SK-N-SH (cell line): ENCODE measurements around the gene MAML3. TPM values are rescaled to one million over a fixed set of nuclear protein-coding genes. Genes with fewer than 3 reads are reported as not detected.
A peak's percentile ranks its signal among the peaks of the same experiment; 100 is the strongest.

Source experiments
- CTCF ChIA-PET: fragments of 300-600, 350-600 bp; formaldehyde crosslinking; extraction: SDS; loops from one replicate; lab custom pipeline; 2021; lab: Yijun Ruan, JAX
- POLR2A ChIA-PET: fragments of 350-600 bp; sonication (Branson Sonifier 250); formaldehyde crosslinking; extraction: SDS; loops from one replicate; lab custom pipeline; 2020; ENCODE audit warnings: antibody characterized with exemption, inconsistent platforms; lab: Yijun Ruan, JAX
- DNase-seq: peaks from one replicate; pipeline ENCODE4 v3.0.0; 2012
- H2AFZ ChIP-seq: fragments of 200-600 bp; sonication (generic); 2 replicates; pipeline ENCODE4 v1.8.1; 2016; ENCODE audit warnings: antibody characterized with exemption, mild to moderate bottlenecking, low read depth
- H3F3A ChIP-seq: fragments of 200-600 bp; sonication (generic); replicated peaks from 2 replicates; pipeline ENCODE3; 2016; ENCODE audit warnings: antibody characterized with exemption, mild to moderate bottlenecking; ENCODE audit not compliant: insufficient read depth
- H3K27ac ChIP-seq, 2 experiments: fragments of 200-500 bp in 1 of 2; fragments of 200-600 bp in 1 of 2; sonication (Bioruptor generic) in 1 of 2; sonication (generic), shearing (Covaris generic) in 1 of 2; 2 replicates each; pipeline versions ENCODE4 v1.5.1 to v1.6.1; 2014 to 2016; ENCODE audit warnings: low read depth in 2 of 2, inconsistent platforms in 1 of 2, low read length in 1 of 2, mild to moderate bottlenecking in 1 of 2, mixed read lengths in 1 of 2
- H3K27me3 ChIP-seq: fragments of 200-600 bp; sonication (generic), shearing (Covaris generic); 2 replicates; pipeline ENCODE4 v1.6.1; 2016; ENCODE audit warnings: mixed run types; ENCODE audit not compliant: insufficient read depth
- H3K36me3 ChIP-seq, 2 experiments: fragments of 200-500 bp in 1 of 2; fragments of 200-600 bp in 1 of 2; sonication (Bioruptor generic) in 1 of 2; sonication (generic) in 1 of 2; replicated peaks in 1 of 2; 2 replicates each; pipeline versions ENCODE3 to v1.5.1; 2014 to 2016; ENCODE audit warnings: low read length in 1 of 2, mild to moderate bottlenecking in 1 of 2; ENCODE audit not compliant: insufficient read depth in 2 of 2, control insufficient read depth in 1 of 2
- H3K4me1 ChIP-seq, 2 experiments: fragments of 200-500 bp in 1 of 2; fragments of 200-600 bp in 1 of 2; sonication (Bioruptor generic) in 1 of 2; sonication (generic), shearing (Covaris generic) in 1 of 2; 2 replicates each; pipeline versions ENCODE4 v1.5.1 to v1.6.1; 2014 to 2016; ENCODE audit warnings: low read depth in 1 of 2, low read length in 1 of 2, mixed run types in 1 of 2; ENCODE audit not compliant: insufficient read depth in 2 of 2, control insufficient read depth in 1 of 2
- H3K4me2 ChIP-seq: fragments of 200-600 bp; sonication (generic), shearing (Covaris generic); 2 replicates; pipeline ENCODE4 v1.6.1; 2017; ENCODE audit warnings: mixed run types
- H3K4me3 ChIP-seq, 2 experiments: fragments of 200-500 bp in 1 of 2; fragments of 200-600 bp in 1 of 2; sonication (Bioruptor generic) in 1 of 2; sonication (generic), shearing (Covaris generic) in 1 of 2; 2 replicates each; pipeline versions ENCODE4 v1.5.1 to v1.8.1; 2014 to 2016; ENCODE audit warnings: low read depth in 2 of 2, inconsistent platforms in 1 of 2, low read length in 1 of 2, mild to moderate bottlenecking in 1 of 2, mixed read lengths in 1 of 2, moderate library complexity in 1 of 2
- H3K79me2 ChIP-seq: fragments of 200-600 bp; sonication (generic); 2 replicates; pipeline ENCODE4 v1.8.1; 2017; ENCODE audit warnings: mild to moderate bottlenecking; ENCODE audit not compliant: insufficient read depth
- H3K9ac ChIP-seq: fragments of 200-600 bp; sonication (generic); 2 replicates; pipeline ENCODE4 v1.6.1; 2017; ENCODE audit warnings: mixed run types
- H3K9me2 ChIP-seq: fragments of 200-600 bp; sonication (generic); 2 replicates; pipeline ENCODE4 v1.6.1; 2017; ENCODE audit warnings: mixed run types
- H3K9me3 ChIP-seq: fragments of 200-600 bp; sonication (generic); 2 replicates; pipeline ENCODE4 v1.6.1; 2017; ENCODE audit warnings: mixed run types, mild to moderate bottlenecking, moderate library complexity
- H4K20me1 ChIP-seq: fragments of 200-600 bp; sonication (generic); 2 replicates; pipeline ENCODE4 v1.6.1; 2017; ENCODE audit warnings: mild to moderate bottlenecking, mixed run types; ENCODE audit not compliant: insufficient read depth
- ELF1 ChIP-seq: IDR thresholded peaks from 2 replicates; pipeline ENCODE4 v1.4.0; 2012
- EZH2phosphoT487 ChIP-seq: fragments of 200-600 bp; sonication (generic); IDR thresholded peaks from 2 replicates; pipeline ENCODE4 v1.6.1; 2017; ENCODE audit warnings: low read depth, mixed run types, mild to moderate bottlenecking, antibody characterized with exemption, moderate library complexity, borderline replicate concordance
- FOSL2 ChIP-seq: IDR thresholded peaks from 2 replicates; pipeline ENCODE4 v1.4.0; 2012; ENCODE audit warnings: low read depth, mild to moderate bottlenecking, moderate library complexity, borderline replicate concordance
- GATA2 ChIP-seq: sonication (generic); formaldehyde crosslinking; IDR thresholded peaks from 2 replicates; pipeline ENCODE4 v1.5.0; 2020; ENCODE audit warnings: mild to moderate bottlenecking, missing genetic modification reagents
- MXI1 ChIP-seq: IDR thresholded peaks from 2 replicates; pipeline ENCODE4 v1.6.1; 2012; ENCODE audit warnings: mild to moderate bottlenecking, low read depth, low read length, improper control_type of control experiment
- NFIC ChIP-seq: IDR thresholded peaks from 2 replicates; pipeline ENCODE4 v1.4.0; 2012; ENCODE audit warnings: borderline replicate concordance
- REST ChIP-seq: IDR thresholded peaks from 2 replicates; pipeline ENCODE4 v1.6.1; 2012; ENCODE audit warnings: mild to moderate bottlenecking, low read depth, low read length, moderate library complexity
- RXRA ChIP-seq: IDR thresholded peaks from 2 replicates; pipeline ENCODE4 v1.4.0; 2012; ENCODE audit warnings: low read depth, mild to moderate bottlenecking, borderline replicate concordance
- TEAD4 ChIP-seq: IDR thresholded peaks from 2 replicates; pipeline ENCODE4 v1.4.0; 2012; ENCODE audit warnings: mild to moderate bottlenecking, borderline replicate concordance; ENCODE audit not compliant: insufficient read depth
- WGBS: methylation state at CpG from one replicate; pipeline ENCODE4 v1.1.6; 2017; ENCODE audit warnings: low lambda C conversion rate; 5-methylcytosine and 5-hydroxymethylcytosine counted together
- polyA plus RNA-seq, 3 experiments: library from polyadenylated mRNA; depleted of rRNA; stranded (reverse); fragments of >200 nt; gene quantifications; 2 replicates each; pipeline ENCODE4 v1.2.3, GENCODE V29; 2012
- TF ChIP-seq, protein P1 (sequence below): fragments of 200-600 bp; sonication (generic); IDR thresholded peaks from 2 replicates; pipeline ENCODE4 v1.6.1; 2017; ENCODE audit warnings: antibody characterized with exemption, mild to moderate bottlenecking, moderate library complexity
- TF ChIP-seq, protein P2 (sequence below): IDR thresholded peaks from 2 replicates; pipeline ENCODE4 v1.4.0; 2012; ENCODE audit warnings: low read depth, borderline replicate concordance

The MAML3 gene
- polyA plus RNA-seq, 1 of the 3 experiments (the other 2 are of a cell fraction): 5.3 TPM

GRCh38 chr4:140084385-140084784 lies 69.6 kb downstream of the MAML3 start:
- WGBS: 82% methylated on average over 5 of the region's 5 CpGs
- ChIA-PET POLR2A (no interaction called here), CTCF (no interaction called here)
- Histone ChIP-seq H3K36me3 (no peaks in the 10 kb centered on the region), H3K4me2 (no peak overlapping the region), H3K9me2 (no peaks in the 10 kb centered on the region), H2AFZ (no peak overlapping the region), H3F3A (no peaks in the 10 kb centered on the region), H3K4me1 (peaks cover 0 to 40% of the 10 kb centered on the region in 2 experiments; a peak in 2 of 4 replicates), H3K27me3 (no peaks in the 10 kb centered on the region), H3K9ac (no peak overlapping the region), H3K27ac (peak overlapping the region in 1 of 2 experiments; percentile 55; a peak in 2 of 4 replicates), H4K20me1 (no peaks in the 10 kb centered on the region), H3K4me3 (no peak overlapping the region), H3K79me2 (no peaks in the 10 kb centered on the region; the same call in 1 of the 2 replicates), H3K9me3 (no peaks in the 10 kb centered on the region)
- no peak for TF ChIP-seq TEAD4
- TF ChIP-seq, protein P1, sequence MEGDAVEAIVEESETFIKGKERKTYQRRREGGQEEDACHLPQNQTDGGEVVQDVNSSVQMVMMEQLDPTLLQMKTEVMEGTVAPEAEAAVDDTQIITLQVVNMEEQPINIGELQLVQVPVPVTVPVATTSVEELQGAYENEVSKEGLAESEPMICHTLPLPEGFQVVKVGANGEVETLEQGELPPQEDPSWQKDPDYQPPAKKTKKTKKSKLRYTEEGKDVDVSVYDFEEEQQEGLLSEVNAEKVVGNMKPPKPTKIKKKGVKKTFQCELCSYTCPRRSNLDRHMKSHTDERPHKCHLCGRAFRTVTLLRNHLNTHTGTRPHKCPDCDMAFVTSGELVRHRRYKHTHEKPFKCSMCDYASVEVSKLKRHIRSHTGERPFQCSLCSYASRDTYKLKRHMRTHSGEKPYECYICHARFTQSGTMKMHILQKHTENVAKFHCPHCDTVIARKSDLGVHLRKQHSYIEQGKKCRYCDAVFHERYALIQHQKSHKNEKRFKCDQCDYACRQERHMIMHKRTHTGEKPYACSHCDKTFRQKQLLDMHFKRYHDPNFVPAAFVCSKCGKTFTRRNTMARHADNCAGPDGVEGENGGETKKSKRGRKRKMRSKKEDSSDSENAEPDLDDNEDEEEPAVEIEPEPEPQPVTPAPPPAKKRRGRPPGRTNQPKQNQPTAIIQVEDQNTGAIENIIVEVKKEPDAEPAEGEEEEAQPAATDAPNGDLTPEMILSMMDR: no peak
- no peak for TF ChIP-seq MXI1
- no peak for TF ChIP-seq RXRA
- TF ChIP-seq FOSL2: no peak
- TF ChIP-seq, protein P2, sequence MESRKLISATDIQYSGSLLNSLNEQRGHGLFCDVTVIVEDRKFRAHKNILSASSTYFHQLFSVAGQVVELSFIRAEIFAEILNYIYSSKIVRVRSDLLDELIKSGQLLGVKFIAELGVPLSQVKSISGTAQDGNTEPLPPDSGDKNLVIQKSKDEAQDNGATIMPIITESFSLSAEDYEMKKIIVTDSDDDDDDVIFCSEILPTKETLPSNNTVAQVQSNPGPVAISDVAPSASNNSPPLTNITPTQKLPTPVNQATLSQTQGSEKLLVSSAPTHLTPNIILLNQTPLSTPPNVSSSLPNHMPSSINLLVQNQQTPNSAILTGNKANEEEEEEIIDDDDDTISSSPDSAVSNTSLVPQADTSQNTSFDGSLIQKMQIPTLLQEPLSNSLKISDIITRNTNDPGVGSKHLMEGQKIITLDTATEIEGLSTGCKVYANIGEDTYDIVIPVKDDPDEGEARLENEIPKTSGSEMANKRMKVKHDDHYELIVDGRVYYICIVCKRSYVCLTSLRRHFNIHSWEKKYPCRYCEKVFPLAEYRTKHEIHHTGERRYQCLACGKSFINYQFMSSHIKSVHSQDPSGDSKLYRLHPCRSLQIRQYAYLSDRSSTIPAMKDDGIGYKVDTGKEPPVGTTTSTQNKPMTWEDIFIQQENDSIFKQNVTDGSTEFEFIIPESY: no peak
- no peak for TF ChIP-seq NFIC
- no peak for TF ChIP-seq EZH2phosphoT487
- no peak for TF ChIP-seq REST
- TF ChIP-seq GATA2 (CRISPR knock-in tag): no peak
- no peak for TF ChIP-seq ELF1
- DNase-seq: no peak
